Epidermal melanocyte (primary cell): ENCODE results near the gene ABCA2.
A peak's percentile ranks its signal among the peaks of the same experiment; 100 is the strongest.

Source experiments
- DNase-seq: peaks from one replicate; pipeline ENCODE4 v3.0.0; 2011; ENCODE audit warnings: low spot score; ENCODE audit not compliant: insufficient read length

Gene ABCA2

DNA sequence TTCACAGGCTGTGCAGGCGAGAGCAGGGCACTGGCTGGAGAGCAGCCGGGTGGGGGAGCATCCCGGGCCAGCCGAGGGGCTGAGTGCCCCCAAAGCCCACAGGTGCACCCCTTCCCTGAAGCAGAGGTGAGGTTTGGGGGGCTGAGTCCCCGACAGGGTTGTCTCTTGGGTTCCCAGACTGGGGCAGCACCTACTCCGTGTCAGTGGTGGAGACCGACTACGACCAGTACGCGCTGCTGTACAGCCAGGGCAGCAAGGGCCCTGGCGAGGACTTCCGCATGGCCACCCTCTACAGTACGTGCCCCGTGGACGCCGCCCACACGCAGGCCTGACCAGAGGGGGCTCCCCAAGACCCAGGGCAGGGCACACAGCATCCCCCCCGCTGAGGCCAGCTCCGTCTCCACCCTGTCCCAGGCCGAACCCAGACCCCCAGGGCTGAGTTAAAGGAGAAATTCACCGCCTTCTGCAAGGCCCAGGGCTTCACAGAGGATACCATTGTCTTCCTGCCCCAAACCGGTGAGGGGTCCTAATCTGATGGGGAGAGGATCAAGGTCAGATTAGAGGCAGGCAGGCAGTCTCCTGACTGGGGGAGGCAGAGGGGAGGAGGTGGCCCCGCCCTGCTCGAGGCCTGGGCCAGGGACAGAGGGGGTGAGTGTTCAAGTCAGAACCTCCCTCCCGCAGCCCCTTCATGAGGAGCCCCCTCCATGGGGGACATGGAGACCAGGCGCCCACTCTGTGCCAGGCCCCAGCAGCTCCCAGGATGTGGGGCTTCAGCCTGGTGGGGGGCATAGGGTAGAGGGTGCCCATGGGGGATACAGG is 48.1 kb downstream of the ABCA2 start:
- DNase-seq: no peak

DNA sequence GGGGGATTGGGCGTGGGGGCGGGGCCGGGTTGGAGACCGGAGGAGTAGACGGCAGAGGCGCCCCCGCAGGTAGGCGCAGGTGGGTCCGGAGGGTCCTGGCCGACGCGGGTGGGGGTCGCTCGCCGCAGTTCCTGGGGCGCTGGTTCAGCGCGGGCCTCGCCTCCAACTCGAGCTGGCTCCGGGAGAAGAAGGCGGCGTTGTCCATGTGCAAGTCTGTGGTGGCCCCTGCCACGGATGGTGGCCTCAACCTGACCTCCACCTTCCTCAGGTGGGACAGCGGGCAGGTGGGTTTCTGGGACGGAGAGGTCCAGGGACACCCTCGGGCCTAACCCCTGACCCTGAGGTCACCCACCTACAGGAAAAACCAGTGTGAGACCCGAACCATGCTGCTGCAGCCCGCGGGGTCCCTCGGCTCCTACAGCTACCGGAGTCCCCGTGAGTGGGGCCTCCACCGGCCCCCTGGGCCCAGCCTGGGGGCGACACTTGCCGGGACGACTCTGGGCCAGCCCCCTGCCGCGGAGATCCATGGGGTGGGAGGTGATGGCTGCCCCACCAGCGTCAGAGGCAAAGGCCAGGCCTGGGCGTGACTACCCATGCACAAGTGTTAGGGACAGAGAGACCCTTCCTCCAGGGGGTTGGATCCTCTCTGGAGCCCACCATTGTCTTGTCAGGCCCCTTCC is 49.0 kb downstream of the ABCA2 start:
- DNase-seq: no peak

DNA sequence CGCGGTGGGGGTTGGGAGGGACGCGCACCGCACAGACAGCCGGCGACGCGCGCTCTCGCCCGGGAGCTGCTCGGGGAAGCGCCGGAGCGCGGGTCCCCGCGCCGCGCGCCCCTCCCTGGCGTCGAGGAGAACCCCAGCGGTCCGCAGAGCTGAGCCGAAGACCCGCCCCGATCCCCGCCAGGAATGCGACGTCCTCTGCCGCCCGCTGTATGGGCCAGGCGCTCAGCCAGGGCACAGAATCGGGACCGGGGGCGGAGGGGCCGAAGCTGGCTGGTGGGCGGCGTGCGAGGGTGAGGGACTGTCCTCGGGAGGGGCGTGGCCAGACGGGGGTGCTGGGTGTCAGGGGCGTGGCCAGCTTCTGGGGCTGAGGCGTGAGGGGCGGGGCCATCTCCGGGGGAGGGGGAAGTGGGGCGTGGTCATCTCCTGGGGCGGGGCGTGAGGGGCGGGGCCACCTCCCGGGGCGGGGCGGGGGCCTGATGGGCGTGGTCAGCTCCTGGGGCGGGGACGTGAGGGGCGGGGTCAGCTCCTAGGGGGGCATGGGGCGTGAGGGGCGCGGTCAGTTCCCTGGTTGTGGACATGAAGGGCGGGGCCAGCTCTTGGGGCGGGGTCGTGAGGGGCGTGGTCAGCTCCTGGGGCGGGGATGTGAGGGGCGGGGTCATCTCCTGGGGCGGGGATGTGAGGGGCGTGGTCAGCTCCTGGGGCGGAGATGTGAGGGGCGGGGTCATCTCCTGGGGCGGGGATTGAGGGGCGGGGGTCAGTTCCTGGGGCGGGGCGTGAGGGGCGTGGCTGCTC is 49.8 kb downstream of the ABCA2 start:
- DNase-seq: peak; percentile 94

DNA sequence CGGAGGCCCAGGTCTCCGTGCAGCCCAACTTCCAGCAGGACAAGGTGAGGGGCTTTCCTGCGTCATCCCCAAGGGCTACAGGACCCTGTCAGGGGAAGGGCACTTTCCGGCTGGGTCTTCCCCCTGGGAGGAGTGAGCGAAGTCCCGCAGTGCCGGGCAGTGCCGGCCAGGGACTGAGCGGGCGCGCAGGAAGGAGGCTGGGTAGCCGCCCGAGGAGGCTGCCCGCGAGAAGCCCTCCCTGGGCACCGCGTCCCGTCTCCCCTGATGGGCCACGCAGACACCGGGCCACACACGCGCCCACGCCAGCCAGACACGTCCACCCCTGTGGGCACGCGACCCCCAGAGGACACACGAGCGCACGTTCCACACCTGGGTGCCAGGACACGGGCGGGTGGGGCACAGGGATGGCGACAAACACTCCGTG is 50.4 kb downstream of the ABCA2 start:
- DNase-seq: no peak

DNA sequence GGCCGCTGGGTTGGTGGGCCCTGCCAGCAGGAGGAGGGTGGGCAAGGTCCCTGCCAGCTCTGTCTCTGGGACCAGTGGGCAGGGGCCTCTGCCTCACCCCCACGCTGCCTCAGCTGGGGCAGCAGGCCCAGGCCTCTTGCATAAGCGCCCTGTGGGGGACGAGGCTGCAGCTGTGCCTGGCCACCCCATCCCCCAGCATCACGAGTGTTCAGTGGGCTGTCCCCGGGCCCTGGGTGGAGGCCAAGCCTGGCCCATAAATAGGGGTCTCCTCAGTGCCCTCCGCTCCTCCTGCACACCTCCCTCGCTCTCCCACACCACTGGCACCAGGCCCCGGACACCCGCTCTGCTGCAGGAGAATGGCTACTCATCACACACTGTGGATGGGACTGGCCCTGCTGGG is 50.8 kb downstream of the ABCA2 start, which contains the start of gene PTGDS:
Gene PTGDS (plus strand): TSS at position 282 of the 400 bp plus-strand sequence. CDS start 75 bp downstream, at position 357.
- DNase-seq: no peak

DNA sequence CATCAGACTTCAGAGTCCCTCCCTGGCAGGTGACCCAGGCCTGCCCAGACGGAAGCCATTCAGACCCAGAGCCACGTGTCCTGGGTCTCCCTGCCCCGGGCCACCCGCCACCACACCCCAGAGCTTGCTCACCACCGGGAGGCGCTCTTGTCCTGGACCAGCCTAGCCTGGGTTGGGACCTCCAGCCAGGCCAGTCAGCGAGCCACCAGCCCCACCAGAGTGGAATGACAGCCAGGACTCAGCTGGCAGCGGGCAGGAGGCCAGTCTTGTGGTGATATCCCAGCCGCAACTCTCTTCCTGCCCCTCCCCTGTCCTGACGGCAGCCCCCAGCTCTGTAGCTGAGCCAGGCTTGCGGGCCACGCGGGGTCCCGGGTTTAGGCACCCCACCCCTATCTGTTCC is 52.4 kb downstream of the ABCA2 start:
- DNase-seq: no peak

DNA sequence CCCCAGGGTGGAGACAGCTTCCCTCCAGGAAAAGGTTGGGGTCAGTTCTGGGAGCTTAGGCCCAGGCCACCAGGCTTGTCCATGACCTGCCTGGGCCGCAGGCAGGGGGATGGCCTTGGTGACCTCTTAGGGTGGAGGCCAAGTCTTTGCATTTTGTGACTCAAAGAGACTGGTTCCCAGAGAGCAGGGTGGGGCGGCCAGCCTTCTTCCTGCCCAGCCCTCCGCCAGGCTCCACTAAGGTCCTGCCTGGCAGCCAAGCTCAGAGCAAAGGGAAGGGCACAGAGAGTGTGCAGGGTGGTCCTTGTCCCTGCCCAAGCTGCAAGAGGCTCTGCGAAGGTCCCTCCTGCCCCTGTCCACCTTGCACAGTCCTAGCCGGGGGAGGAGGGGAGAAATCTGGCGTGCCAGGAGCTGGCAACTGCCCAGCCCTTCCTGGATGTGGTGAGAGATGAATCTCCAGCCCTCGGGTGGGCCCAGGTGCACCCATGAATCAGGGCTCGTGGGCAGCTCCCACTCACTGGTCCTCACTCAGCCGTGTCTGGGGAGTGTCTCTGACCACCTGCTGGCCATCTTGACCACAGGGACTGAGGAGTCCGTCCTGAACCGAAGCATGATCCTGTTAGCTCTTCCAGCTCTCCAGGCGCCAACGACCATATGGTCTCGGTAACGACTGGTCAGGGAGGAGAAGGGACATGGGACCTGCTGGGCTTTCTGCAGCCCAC is 53.1 kb downstream of the ABCA2 start:
- no peak for DNase-seq

DNA sequence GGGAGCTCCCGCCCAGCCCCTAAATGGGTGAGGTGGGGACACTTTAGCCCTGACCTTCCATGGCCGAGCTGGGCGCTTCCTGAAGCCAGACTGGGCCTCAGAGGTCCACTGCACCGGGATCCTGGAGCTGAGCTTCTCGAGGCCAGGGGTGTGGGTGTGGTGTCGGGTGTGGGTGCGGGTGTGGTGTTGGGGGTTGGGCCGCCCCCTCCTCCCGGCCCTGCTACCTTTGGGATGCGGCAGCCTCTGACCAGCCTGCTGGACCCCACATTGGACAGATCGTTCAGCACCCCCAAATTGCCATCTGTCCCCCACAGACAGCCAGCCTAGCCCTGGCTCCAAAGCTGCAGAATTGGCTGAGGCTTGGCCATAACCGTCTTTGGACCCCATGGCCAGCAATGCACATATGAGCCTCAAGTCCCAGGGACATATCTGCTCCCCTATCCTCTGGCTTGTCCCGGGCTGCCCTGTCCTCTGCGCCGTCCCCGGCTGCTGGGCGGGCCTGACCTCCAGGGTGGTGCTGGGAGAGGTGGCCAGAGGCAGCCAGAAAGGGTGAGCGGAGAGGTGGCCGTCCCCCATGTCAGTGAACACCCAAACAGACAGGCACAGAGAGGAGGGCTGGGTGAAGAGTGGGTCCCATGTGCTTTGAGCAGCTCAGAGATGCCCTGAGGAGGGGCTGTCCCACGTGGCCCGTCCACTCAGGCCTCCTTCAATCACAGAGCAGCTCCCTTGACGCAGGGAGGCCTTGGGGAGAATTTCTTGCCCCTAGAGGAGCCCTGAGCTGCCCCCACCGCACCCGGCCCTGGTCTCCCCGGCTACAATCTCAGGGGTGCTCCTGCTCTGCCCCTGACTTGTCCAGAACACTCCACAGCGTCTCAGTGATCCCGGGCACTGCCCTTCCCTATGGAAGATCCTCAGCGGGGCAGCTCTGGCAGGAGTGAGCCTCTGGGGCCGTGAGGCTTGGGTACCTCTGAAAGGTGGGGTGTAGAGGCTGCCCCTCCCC is 54.1 kb downstream of the ABCA2 start:
- DNase-seq: no peak

DNA sequence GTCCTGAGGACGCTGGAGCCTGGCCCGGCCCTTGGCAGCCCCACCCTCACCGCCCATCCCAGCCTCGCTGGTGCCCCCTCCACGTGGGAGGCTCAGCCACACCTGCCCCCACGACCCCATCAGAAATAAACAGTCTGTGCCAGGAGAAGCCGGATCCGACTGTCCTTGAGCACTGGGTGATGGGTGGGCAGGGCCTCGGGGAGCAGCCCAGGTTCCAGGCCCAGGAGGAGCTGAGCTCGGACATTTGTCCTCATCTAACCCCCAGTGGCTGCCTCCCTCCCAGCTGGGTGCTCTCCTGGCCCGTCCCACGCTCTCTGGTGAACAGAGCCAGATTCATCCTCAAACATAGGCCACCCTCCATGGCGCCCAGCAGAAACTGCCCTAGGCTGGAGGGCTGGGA is 55.3 kb downstream of the ABCA2 start:
- DNase-seq: no peak

DNA sequence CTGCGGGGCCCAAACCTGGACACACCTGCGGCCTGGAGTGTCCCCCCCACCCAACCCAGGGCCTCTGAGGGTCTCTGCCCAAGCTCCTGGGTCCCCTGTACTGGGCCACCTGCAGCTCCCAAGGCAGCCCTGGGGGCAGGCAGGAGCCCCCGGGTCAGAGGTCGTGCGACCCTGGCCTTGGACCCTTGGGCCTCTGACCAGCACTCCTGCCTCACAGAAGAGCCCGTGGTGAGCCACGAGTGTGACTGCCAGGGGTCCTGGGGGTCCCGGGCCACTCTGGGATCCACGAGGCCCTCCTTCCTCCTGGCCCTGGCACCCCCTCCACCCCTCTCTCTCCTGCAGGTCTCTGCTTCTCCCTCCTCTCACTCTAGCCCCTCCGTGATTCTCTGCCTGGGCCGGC is 55.7 kb downstream of the ABCA2 start:
- no peak for DNase-seq

DNA sequence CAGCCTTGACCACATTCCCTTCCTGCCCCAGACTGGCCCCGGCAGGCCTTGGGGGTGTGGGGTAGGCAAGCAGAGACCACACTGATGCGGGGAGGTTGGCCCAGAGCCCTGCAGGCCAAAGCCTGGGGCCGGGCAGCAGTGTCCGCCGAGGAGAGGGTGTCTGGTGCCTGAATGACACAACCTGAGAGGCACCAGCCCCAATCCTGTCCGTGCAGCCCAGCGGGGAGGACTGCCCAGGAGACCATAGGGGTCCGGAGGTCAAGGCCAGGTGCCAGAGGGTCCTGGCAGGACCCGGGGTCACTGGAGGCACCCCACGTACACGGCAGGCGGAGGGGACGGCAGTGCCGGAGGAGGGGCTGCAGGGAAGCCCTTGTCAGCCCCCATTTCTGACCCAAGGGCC is 56.3 kb downstream of the ABCA2 start:
- no peak for DNase-seq

DNA sequence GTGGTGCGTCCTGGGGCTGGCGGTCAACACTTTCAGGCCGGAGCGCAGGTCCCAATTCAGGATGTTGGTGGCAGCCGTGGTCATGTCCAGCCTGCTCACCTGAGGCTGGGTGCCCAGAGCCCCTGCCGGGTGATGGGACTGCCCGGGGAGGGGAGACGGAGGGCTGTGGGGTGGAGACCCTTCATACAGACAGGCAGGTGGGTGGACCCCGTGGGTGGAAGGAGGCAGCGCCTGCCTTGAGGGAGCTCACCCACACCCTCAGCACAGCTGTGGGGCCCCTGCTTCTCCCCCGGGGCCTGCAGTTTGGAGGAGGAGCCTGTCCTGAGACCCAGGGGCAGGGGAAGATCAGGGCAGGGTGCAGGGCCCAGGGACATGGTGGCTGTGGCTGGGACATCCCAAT is 57.7 kb downstream of the ABCA2 start:
- no peak for DNase-seq

DNA sequence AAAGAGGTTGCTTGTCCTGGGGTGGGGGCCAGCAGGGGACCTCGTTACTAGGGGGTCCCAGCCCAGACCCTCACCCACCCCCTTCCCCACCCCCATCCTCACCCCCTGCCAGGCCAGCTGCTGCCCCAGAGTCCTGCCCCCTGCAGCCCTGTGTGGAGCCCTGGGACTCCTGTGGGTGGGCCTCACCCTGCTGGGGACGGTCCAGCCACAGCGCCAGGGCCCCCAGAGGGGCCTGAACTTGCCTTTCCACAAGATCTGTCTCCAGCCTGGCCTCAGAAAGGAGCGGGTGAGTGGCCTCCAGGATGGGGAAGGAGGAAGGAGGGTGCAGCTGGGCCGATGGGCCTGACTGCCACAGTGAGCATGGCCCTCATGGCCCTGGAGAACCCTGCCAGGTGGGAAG is 58.3 kb downstream of the ABCA2 start:
- no peak for DNase-seq

DNA sequence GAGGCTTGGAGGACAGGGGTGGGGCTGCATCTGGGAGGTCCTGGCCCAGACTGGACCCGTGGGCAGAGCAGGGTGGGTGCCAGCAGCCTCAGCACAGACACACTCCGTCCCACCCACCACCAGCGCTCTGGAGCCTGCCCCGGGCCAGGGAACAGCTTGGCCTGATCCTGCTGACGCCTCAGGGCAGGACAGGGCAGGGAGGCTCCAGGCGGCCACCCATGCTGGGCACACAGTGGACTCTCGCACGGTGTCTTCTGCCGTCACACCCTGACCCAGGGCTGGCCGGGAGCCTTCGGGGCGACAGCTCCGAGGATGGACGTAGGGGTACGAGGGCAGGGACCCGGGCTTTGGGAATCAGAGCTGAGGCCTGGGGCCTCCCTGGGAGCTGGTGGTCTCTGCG is 58.9 kb downstream of the ABCA2 start:
- no peak for DNase-seq

DNA sequence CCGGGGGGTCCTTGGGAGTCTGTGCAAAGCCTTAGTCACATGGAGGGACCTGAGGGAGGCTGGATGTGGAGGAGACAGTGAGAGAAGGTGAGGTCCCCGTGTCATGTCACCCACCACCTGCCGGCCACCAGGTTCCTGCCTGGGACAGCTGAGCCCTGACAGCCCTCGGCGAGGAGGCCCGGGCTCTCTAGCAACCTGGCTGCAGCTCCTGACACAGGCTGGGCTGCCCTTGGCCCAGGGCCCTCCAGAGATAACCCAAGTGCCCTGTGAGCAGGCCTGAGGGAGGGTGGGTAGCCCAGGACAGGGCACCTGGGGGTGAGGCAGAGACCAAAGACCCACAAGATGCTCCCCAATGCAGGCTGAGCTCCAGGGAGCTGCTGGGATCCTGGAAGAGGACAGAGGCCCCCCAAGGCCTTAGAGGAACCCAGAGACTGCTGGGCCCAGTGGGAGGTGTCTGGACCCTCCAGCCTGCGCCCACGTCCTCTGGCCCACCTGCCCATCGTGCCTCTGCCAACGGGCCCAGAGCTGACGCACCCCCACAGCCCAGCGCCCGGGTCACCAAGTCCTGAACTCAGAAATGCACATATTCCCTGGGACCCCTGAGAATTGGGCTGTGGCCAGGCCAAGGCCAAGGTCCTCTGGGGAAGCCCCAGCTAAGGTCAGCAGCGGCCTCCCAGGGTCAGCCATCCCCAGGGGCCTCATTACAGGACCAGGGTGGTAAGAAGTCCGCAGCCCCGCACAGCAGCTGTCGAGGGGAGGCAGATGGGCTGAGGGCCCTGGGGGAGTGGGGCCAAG is 59.5 kb downstream of the ABCA2 start:
- no peak for DNase-seq

DNA sequence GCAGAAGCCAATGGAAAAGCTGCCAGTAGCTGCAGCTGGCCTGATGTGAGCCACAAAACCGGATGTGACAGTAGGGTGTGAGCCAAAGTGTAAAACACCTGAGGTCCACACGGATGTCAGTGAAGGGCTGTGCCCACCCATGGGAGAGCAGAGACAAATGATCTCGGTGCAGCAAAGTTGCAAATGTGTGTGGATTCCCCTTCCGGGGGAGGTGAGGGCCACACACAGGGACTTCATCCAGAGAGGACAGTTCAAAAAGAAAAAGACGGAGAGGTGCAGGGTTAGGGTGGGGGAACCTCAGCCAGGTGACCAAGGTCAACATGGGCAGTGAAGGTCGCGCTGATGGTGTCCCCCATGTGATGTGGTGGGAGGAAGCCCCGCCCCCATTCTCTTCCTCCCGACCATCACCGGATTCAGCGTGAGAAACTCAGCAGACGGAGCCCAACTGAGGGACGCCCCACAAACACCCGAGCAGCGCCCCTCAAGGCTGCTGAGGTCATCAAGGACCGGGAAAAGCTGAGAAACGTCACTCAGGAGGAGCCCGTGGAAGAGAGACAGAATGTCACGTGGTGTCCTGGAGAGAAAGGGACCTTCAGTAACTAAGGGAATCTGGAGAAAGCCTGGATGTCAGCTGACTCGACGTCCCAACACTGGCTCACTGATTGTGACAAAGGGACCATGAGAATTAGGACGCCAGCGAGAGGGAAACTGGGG is 62.1 kb downstream of the ABCA2 start:
- DNase-seq: no peak

DNA sequence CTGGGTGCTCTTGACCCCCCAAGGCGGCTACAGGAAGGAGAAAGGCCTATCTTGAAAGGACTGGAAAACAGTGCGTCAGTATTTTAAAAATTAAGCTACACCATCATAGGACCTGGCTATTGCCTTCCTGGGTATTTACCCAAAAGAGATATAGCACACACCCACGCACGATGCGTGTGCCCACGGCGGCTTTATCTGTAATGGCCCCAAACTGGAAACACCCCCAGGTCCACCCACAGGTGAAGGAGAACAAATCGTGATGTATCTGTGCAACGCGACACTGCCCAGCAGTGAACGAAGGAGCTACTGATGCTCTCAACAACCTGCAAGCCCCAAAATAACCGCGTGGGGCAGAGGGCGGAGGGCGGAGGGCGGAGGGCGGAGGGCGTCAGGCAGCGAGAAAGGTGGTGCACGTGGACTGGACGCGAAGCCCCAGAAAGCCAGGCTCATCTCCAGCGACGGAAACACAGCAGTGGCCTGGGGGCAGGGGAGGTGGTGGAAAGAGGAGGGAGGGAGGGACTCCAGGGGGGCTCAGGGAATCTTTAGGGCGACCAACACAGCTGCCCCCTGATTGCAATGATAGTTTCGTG is 63.1 kb downstream of the ABCA2 start:
- no peak for DNase-seq

DNA sequence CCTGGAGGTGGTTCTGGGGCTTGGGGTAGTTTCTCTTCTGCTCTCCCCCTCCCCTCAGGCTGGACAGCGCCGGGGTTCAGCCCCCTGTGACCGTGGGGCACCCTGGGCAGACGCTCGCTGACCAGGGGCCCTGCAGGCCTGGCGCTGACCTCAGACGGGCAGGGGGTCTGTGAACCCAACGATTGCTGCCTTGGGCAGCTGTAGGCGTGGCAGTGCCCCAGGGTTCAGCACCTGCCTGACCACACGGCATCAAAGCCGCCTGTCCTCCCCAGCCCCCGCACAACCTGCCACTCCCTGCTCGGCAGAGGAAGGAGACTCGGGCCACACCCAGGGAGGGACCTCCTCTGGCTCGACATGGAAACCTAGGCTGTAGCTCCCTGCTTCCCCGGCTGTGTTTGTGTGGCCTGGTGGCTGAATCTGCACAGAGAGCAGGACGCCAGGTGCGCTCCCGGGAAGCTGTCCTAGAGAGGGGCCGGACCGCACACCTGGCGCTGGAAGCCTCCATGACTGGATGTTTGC is 63.8 kb downstream of the ABCA2 start:
- no peak for DNase-seq
